Measurements from ENCODE around the gene RETNLB. TPM values are rescaled to one million over a fixed set of nuclear protein-coding genes. Genes with fewer than 3 reads are reported as not detected.

RETNLB gene
- polyA plus RNA-seq, 2 donors = not detected

DNA sequence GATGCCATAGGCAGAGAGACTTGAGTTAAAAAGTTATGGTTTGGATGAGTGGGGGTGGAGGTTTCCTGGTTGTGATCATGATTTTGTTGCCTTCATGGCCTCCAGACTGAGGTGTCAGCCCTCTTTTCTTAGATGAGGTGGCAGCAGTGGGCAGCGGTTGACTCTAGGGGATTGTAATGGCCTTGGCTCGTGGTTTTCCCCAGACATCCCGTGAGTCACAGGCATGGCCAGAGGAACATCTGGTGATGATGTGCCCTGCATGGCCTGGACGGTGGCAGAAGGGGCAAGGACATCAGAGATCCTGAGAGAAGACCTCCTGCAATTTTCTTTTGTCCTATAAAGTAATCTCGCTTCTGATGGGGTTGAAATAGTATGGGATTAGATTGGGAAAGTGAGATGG, 12.4 kb downstream of the RETNLB start:
- 76 to 91% methylated on average over 5 of the region's 5 CpGs for whole genome bisulfite sequencing, 2 donors
- no peaks in the 10 kb centered on the region for H3K4me1 ChIP-seq (ENCODE audit: control insufficient read depth in 2 of 2, insufficient read depth in 2 of 2, low read length in 1 of 2)
- no peak overlapping the region for H3K27ac ChIP-seq (ENCODE audit: low read depth in 2 of 2, low read length in 1 of 2)
- H3K9me3 ChIP-seq (ENCODE audit: control insufficient read depth in 2 of 2, insufficient read depth in 1 of 2, low read depth in 1 of 2, low read length in 1 of 2) = peaks cover 0 to 5% of the 10 kb centered on the region in 2 donors
- H3K36me3 ChIP-seq (ENCODE audit: control insufficient read depth in 2 of 2, insufficient read depth in 2 of 2, low read length in 1 of 2) = no peaks in the 10 kb centered on the region
- H3K27me3 ChIP-seq (ENCODE audit: control insufficient read depth in 1 of 2, insufficient read depth in 2 of 2, low read length in 2 of 2) = no peaks in the 10 kb centered on the region
- no peak overlapping the region for H3K4me3 ChIP-seq (ENCODE audit: low read depth in 1 of 2, low read length in 2 of 2)

DNA sequence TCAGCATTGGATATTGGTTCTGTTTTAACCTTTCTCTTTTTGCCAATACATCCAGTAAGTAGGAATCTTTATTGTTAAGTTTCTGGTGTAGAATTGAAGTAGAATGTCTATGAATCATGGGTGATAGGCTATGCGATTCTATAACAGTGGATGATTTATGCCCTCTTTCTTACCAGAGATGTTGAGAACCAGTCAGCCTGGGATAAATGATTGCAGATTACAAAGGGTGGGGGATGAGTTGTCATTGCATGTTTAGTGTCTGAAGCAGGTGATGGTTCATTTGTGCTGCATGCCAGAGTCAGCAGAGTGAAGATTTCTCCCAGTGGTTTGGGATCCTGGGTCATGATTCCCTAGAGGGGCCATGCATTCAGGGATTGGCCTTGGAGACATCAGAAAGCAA, 14.3 kb downstream of the RETNLB start:
- Histone ChIP-seq H3K9me3 (ENCODE audit: control insufficient read depth in 2 of 2, insufficient read depth in 1 of 2, low read depth in 1 of 2, low read length in 1 of 2) (peaks cover 0 to 5% of the 10 kb centered on the region in 2 donors), H3K27me3 (ENCODE audit: control insufficient read depth in 1 of 2, insufficient read depth in 2 of 2, low read length in 2 of 2) (no peaks in the 10 kb centered on the region), H3K4me1 (ENCODE audit: control insufficient read depth in 2 of 2, insufficient read depth in 2 of 2, low read length in 1 of 2) (no peaks in the 10 kb centered on the region), H3K27ac (ENCODE audit: low read depth in 2 of 2, low read length in 1 of 2) (no peak overlapping the region), H3K4me3 (ENCODE audit: low read depth in 1 of 2, low read length in 2 of 2) (no peak overlapping the region), H3K36me3 (ENCODE audit: control insufficient read depth in 2 of 2, insufficient read depth in 2 of 2, low read length in 1 of 2) (no peaks in the 10 kb centered on the region)
- 88 to 92% methylated on average over 1 of the region's 1 CpG for WGBS, 2 donors

DNA sequence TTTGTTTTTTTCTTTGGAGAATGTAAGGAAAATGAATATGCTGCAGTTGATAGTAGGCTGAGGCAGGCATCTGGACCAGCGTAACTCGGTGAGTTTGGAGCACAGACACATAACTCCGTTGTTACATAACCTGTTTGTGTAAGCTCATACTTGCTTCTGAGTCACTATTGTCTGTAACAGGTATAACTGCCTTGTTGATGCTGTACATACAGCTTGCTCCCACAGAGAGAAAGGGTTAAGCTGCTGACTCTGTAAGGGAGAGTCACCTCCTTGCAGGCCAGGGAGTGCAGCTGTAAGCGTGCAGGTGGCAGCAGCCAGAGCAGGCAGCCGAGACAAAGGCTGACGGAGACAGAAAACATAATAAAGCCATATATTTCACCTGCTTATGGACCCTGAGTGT, 20.4 kb downstream of the RETNLB start:
- Histone ChIP-seq H3K9me3 (ENCODE audit: control insufficient read depth in 2 of 2, insufficient read depth in 1 of 2, low read depth in 1 of 2, low read length in 1 of 2) (no peaks in the 10 kb centered on the region), H3K4me1 (ENCODE audit: control insufficient read depth in 2 of 2, insufficient read depth in 2 of 2, low read length in 1 of 2) (no peaks in the 10 kb centered on the region), H3K27me3 (ENCODE audit: control insufficient read depth in 1 of 2, insufficient read depth in 2 of 2, low read length in 2 of 2) (no peaks in the 10 kb centered on the region), H3K36me3 (ENCODE audit: control insufficient read depth in 2 of 2, insufficient read depth in 2 of 2, low read length in 1 of 2) (no peaks in the 10 kb centered on the region), H3K4me3 (ENCODE audit: low read depth in 1 of 2, low read length in 2 of 2) (no peak overlapping the region), H3K27ac (ENCODE audit: low read depth in 2 of 2, low read length in 1 of 2) (no peak overlapping the region)
- WGBS, 2 donors = 70 to 76% methylated on average over 6 of the region's 6 CpGs

DNA sequence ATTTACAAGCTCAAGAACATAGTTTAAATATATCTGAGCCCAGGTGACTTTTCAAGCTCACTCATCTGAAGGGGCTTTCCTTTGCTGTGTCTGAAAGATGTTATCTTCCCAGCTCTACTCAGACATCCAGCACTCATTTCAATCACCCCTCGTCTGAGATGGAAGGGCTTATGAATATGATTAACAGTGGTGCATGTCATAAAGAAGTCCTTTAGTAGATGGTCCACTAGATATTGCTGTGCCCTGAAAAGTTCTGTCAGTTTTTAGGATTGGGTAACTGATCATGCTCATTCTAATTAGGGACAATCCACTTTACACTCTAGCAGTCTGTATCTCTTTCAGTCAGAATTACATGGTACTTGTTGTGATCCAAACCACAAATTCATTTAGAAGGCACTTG, 28.3 kb downstream of the RETNLB start:
- Histone ChIP-seq H3K27me3 (ENCODE audit: control insufficient read depth in 1 of 2, insufficient read depth in 2 of 2, low read length in 2 of 2) (no peaks in the 10 kb centered on the region), H3K9me3 (ENCODE audit: control insufficient read depth in 2 of 2, insufficient read depth in 1 of 2, low read depth in 1 of 2, low read length in 1 of 2) (no peaks in the 10 kb centered on the region), H3K36me3 (ENCODE audit: control insufficient read depth in 2 of 2, insufficient read depth in 2 of 2, low read length in 1 of 2) (no peaks in the 10 kb centered on the region), H3K27ac (ENCODE audit: low read depth in 2 of 2, low read length in 1 of 2) (no peak overlapping the region), H3K4me1 (ENCODE audit: control insufficient read depth in 2 of 2, insufficient read depth in 2 of 2, low read length in 1 of 2) (no peaks in the 10 kb centered on the region), H3K4me3 (ENCODE audit: low read depth in 1 of 2, low read length in 2 of 2) (no peak overlapping the region)
- 55 to 67% methylated on average over 1 of the region's 1 CpG for WGBS, 2 donors

DNA sequence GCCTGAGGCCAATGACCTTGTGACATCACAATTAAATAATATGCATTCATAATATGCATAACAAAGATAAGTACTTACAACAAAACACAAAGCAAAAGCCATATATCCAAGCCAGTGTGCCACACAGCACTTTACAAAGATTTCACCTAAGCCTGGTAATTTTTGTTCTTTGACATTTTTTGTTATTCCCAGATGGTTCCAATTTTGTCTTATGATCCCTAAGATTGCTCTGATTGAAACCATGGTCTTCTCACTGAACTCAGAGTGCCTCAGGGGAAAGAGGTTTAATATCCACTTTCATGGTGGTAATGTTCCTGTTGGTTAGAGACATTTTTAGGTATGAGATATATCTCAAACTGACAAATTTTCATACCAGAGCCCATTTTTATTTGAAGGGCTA, 29.1 kb downstream of the RETNLB start:
- Histone ChIP-seq H3K9me3 (ENCODE audit: control insufficient read depth in 2 of 2, insufficient read depth in 1 of 2, low read depth in 1 of 2, low read length in 1 of 2) (no peaks in the 10 kb centered on the region), H3K4me1 (ENCODE audit: control insufficient read depth in 2 of 2, insufficient read depth in 2 of 2, low read length in 1 of 2) (no peaks in the 10 kb centered on the region), H3K27me3 (ENCODE audit: control insufficient read depth in 1 of 2, insufficient read depth in 2 of 2, low read length in 2 of 2) (no peaks in the 10 kb centered on the region), H3K4me3 (ENCODE audit: low read depth in 1 of 2, low read length in 2 of 2) (no peak overlapping the region), H3K27ac (ENCODE audit: low read depth in 2 of 2, low read length in 1 of 2) (no peak overlapping the region), H3K36me3 (ENCODE audit: control insufficient read depth in 2 of 2, insufficient read depth in 2 of 2, low read length in 1 of 2) (no peaks in the 10 kb centered on the region)

DNA sequence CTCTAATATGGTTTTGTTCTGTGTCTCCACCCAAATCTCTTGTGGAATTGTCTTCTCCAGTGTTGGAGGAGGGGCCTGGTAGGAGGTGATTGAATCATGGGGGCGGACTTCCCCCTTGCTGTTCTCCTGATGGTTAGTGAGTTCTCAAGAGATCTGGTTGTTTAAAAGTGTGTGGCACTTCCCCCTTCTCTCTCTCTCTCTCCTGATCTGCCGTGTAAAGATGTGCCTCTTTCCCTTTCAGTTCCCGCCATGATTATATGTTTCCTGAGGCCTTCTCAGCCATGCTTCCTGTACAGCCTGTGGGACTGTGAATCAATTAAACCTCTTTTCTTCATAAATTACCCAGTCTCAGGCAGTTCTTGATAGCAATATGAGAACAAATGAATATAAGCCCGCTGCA, 33.1 kb downstream of the RETNLB start:
- Histone ChIP-seq H3K27ac (ENCODE audit: low read depth in 2 of 2, low read length in 1 of 2) (no peak overlapping the region), H3K4me3 (ENCODE audit: low read depth in 1 of 2, low read length in 2 of 2) (no peak overlapping the region), H3K4me1 (ENCODE audit: control insufficient read depth in 2 of 2, insufficient read depth in 2 of 2, low read length in 1 of 2) (no peaks in the 10 kb centered on the region), H3K36me3 (ENCODE audit: control insufficient read depth in 2 of 2, insufficient read depth in 2 of 2, low read length in 1 of 2) (no peaks in the 10 kb centered on the region), H3K9me3 (ENCODE audit: control insufficient read depth in 2 of 2, insufficient read depth in 1 of 2, low read depth in 1 of 2, low read length in 1 of 2) (no peaks in the 10 kb centered on the region), H3K27me3 (ENCODE audit: control insufficient read depth in 1 of 2, insufficient read depth in 2 of 2, low read length in 2 of 2) (no peaks in the 10 kb centered on the region)
- WGBS, 2 donors = 76 to 80% methylated on average over 4 of the region's 4 CpGs

DNA sequence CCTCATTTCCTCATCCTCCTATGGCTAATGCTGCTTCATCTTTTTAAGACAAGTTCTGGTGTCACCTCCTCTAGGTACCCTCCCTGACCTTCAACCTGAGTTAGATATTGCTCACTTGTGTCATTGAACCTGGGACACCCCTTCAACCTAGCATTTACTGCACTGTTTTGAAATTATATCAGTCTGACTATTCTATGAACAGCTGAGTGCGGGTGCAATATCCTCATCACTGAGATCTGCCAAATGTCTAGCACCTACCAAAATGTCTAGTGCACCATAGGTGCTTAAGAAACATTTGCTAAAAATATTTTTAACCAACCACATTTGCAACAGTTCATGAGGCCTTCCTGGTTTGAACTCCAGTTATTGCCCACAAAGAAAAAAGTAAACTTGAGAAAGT, 34.5 kb downstream of the RETNLB start:
- H3K4me3 ChIP-seq (ENCODE audit: low read depth in 1 of 2, low read length in 2 of 2) = no peak overlapping the region
- H3K9me3 ChIP-seq (ENCODE audit: control insufficient read depth in 2 of 2, insufficient read depth in 1 of 2, low read depth in 1 of 2, low read length in 1 of 2) = no peaks in the 10 kb centered on the region
- H3K36me3 ChIP-seq (ENCODE audit: control insufficient read depth in 2 of 2, insufficient read depth in 2 of 2, low read length in 1 of 2) = no peaks in the 10 kb centered on the region
- H3K27ac ChIP-seq (ENCODE audit: low read depth in 2 of 2, low read length in 1 of 2) = no peak overlapping the region
- H3K4me1 ChIP-seq (ENCODE audit: control insufficient read depth in 2 of 2, insufficient read depth in 2 of 2, low read length in 1 of 2) = no peaks in the 10 kb centered on the region
- no peaks in the 10 kb centered on the region for H3K27me3 ChIP-seq (ENCODE audit: control insufficient read depth in 1 of 2, insufficient read depth in 2 of 2, low read length in 2 of 2)
- WGBS, 2 donors = 88 to 91% methylated on average over 1 of the region's 1 CpG

DNA sequence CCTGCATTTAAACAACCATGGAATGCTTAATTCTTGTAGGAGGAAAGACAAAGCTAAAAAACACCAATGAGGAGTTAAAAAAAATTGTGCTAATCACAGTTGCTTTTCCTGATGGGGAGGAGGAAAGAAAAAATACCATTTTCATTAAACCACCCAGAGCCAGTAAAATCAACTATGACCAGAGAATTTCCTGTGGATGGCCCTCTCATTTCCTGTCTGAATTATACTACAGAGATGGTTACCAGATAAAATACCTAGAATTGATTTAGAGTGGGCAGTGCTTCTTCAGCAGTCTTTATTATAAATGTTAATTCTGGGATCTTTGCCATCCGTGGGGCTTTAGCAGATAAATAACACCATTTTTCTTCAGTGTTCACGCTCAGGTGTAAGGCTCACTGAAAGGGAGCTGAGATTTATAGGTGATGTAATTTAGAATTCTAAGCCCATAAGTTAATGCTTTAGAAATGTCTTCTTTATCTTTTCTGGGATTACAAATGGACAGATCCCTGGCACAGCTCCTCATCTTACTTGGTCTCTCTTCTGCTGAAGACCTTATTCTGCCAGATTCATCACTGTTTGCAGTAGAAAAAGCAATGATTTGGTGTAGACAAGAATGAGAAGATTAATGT, 37.9 kb downstream of the RETNLB start:
- Histone ChIP-seq H3K27ac (ENCODE audit: low read depth in 2 of 2, low read length in 1 of 2) (no peak overlapping the region), H3K4me1 (ENCODE audit: control insufficient read depth in 2 of 2, insufficient read depth in 2 of 2, low read length in 1 of 2) (no peaks in the 10 kb centered on the region), H3K27me3 (ENCODE audit: control insufficient read depth in 1 of 2, insufficient read depth in 2 of 2, low read length in 2 of 2) (no peaks in the 10 kb centered on the region), H3K36me3 (ENCODE audit: control insufficient read depth in 2 of 2, insufficient read depth in 2 of 2, low read length in 1 of 2) (no peaks in the 10 kb centered on the region), H3K9me3 (ENCODE audit: control insufficient read depth in 2 of 2, insufficient read depth in 1 of 2, low read depth in 1 of 2, low read length in 1 of 2) (no peaks in the 10 kb centered on the region), H3K4me3 (ENCODE audit: low read depth in 1 of 2, low read length in 2 of 2) (no peak overlapping the region)
- WGBS, 2 donors = 40 to 51% methylated on average over 2 of the region's 2 CpGs

DNA sequence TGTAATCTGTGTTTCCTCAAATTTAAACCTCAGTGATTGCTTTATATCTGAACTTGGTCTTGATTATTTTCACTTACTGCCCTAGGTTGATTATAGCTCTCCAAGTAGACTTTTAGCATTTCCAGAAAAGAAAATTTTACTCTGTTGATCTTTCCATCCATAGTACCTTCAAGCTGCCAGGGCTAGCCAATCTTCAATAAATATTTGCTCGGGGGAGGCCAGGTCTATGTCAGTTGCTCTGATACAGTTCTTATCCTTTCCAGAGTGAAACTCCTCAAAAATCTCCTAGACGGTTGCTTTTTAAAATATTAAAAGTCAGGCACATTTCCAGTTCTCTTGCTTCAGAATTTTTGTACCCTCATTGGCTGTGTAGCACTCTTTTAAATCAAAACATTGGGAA, 38.8 kb downstream of the RETNLB start:
- WGBS, 2 donors = 38 to 50% methylated on average over 2 of the region's 2 CpGs
- Histone ChIP-seq H3K4me1 (ENCODE audit: control insufficient read depth in 2 of 2, insufficient read depth in 2 of 2, low read length in 1 of 2) (no peaks in the 10 kb centered on the region), H3K36me3 (ENCODE audit: control insufficient read depth in 2 of 2, insufficient read depth in 2 of 2, low read length in 1 of 2) (no peaks in the 10 kb centered on the region), H3K4me3 (ENCODE audit: low read depth in 1 of 2, low read length in 2 of 2) (no peak overlapping the region), H3K27ac (ENCODE audit: low read depth in 2 of 2, low read length in 1 of 2) (no peak overlapping the region), H3K27me3 (ENCODE audit: control insufficient read depth in 1 of 2, insufficient read depth in 2 of 2, low read length in 2 of 2) (no peaks in the 10 kb centered on the region), H3K9me3 (ENCODE audit: control insufficient read depth in 2 of 2, insufficient read depth in 1 of 2, low read depth in 1 of 2, low read length in 1 of 2) (no peaks in the 10 kb centered on the region)

DNA sequence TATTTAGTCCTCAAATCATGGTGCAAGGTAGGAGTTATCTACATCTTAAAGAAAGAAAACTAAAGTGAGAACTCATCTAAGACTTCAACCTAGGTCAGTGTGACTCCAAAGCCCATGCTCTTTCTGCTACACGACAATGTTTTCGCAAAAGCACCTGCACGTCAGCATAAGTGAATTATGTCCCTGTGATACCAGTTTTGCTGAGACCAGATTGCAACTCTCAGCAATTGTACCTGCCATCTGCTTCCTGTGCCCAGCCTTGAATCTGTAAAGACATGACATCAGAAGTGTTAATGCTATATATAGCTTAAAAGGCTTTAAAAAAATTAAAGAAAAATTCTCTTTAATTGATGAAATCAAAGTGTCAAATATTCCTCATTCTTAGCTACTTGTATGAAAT, 43.4 kb downstream of the RETNLB start:
- no peaks in the 10 kb centered on the region for H3K27me3 ChIP-seq (ENCODE audit: control insufficient read depth in 1 of 2, insufficient read depth in 2 of 2, low read length in 2 of 2)
- no peaks in the 10 kb centered on the region for H3K9me3 ChIP-seq (ENCODE audit: control insufficient read depth in 2 of 2, insufficient read depth in 1 of 2, low read depth in 1 of 2, low read length in 1 of 2)
- no peak overlapping the region for H3K4me3 ChIP-seq (ENCODE audit: low read depth in 1 of 2, low read length in 2 of 2)
- H3K4me1 ChIP-seq (ENCODE audit: control insufficient read depth in 2 of 2, insufficient read depth in 2 of 2, low read length in 1 of 2) = no peaks in the 10 kb centered on the region
- WGBS, 2 donors = 61 to 72% methylated on average over 3 of the region's 3 CpGs
- no peak overlapping the region for H3K27ac ChIP-seq (ENCODE audit: low read depth in 2 of 2, low read length in 1 of 2)
- H3K36me3 ChIP-seq (ENCODE audit: control insufficient read depth in 2 of 2, insufficient read depth in 2 of 2, low read length in 1 of 2) = no peaks in the 10 kb centered on the region
